OCI-LY1 (cell line): Measurements from ENCODE around the gene GALNTL6.

Experiments
- H2AFZ ChIP-seq: fragments of 200-600 bp; sonication (generic), shearing (Covaris generic); 2 replicates; pipeline ENCODE4 v1.6.0; 2014; ENCODE audit warnings: antibody characterized with exemption, mild to moderate bottlenecking, low read length
- H3F3A ChIP-seq: fragments of 200-600 bp; sonication (generic), shearing (Covaris generic); 2 replicates; pipeline ENCODE4 v1.6.0; 2014; ENCODE audit warnings: mild to moderate bottlenecking, antibody characterized with exemption, low read length, moderate library complexity; ENCODE audit not compliant: insufficient read depth
- H3K27ac ChIP-seq: fragments of 200-600 bp; sonication (generic); 2 replicates; pipeline ENCODE4 v1.5.1; 2014; ENCODE audit warnings: low read length, mixed run types, mild to moderate bottlenecking, low read depth; ENCODE audit not compliant: poor library complexity, severe bottlenecking
- H3K27me3 ChIP-seq: fragments of 200-600 bp; sonication (generic); 2 replicates; pipeline ENCODE4 v1.6.0; 2014; ENCODE audit warnings: antibody characterized with exemption, mild to moderate bottlenecking, low read length, moderate library complexity; ENCODE audit not compliant: insufficient read depth
- H3K36me3 ChIP-seq: fragments of 200-600 bp; sonication (generic); 2 replicates; pipeline ENCODE4 v1.6.1; 2014; ENCODE audit warnings: mild to moderate bottlenecking, antibody characterized with exemption, low read length, moderate library complexity, mixed read lengths; ENCODE audit not compliant: insufficient read depth
- H3K4me1 ChIP-seq: fragments of 200-600 bp; sonication (generic); 2 replicates; pipeline ENCODE4 v1.5.1; 2014; ENCODE audit warnings: mild to moderate bottlenecking, low read length, moderate library complexity; ENCODE audit not compliant: insufficient read depth, severe bottlenecking
- H3K4me2 ChIP-seq: fragments of 200-600 bp; sonication (generic), shearing (Covaris generic); 2 replicates; pipeline ENCODE4 v1.6.1; 2014; ENCODE audit warnings: low read length
- H3K4me3 ChIP-seq: fragments of 200-600 bp; sonication (generic); 2 replicates; pipeline ENCODE4 v1.5.1; 2014; ENCODE audit warnings: low read length, low read depth, mild to moderate bottlenecking, mixed read lengths; ENCODE audit not compliant: poor library complexity, severe bottlenecking
- H3K79me2 ChIP-seq: fragments of 200-600 bp; shearing (Covaris generic); 2 replicates; pipeline ENCODE4 v1.6.1; 2016; ENCODE audit warnings: mixed run types, low read length, mixed read lengths; ENCODE audit not compliant: insufficient read depth
- H3K9ac ChIP-seq: fragments of 200-600 bp; sonication (generic), shearing (Covaris generic); 2 replicates; pipeline ENCODE4 v1.6.1; 2014; ENCODE audit warnings: mild to moderate bottlenecking, low read length, mixed read lengths
- H3K9me2 ChIP-seq: fragments of 200-600 bp; sonication (generic), shearing (Covaris generic); 2 replicates; pipeline ENCODE4 v1.6.1; 2014; ENCODE audit warnings: low read depth, mild to moderate bottlenecking, low read length, mixed read lengths
- H3K9me3 ChIP-seq: fragments of 200-600 bp; shearing (Covaris generic); 2 replicates; pipeline ENCODE4 v1.6.1; 2014; ENCODE audit warnings: low read length, mixed read lengths
- H4K20me1 ChIP-seq: fragments of 200-600 bp; sonication (generic), shearing (Covaris generic); 2 replicates; pipeline ENCODE4 v1.6.0; 2016; ENCODE audit warnings: mild to moderate bottlenecking, low read length; ENCODE audit not compliant: insufficient read depth
- EZH2 ChIP-seq: fragments of 200-600 bp; sonication (generic), shearing (Covaris generic); IDR thresholded peaks from 2 replicates; pipeline ENCODE4 v1.8.0; 2017; ENCODE audit warnings: borderline replicate concordance, mixed run types, mild to moderate bottlenecking, antibody characterized with exemption, low read length, moderate library complexity, mixed read lengths
- TF ChIP-seq, protein P1 (sequence below): fragments of 200-600 bp; sonication (generic), shearing (Covaris generic); IDR thresholded peaks from 2 replicates; pipeline ENCODE4 v1.5.1; 2017; ENCODE audit warnings: mild to moderate bottlenecking, antibody characterized with exemption, low read length, moderate library complexity, mixed read lengths

Gene GALNTL6

DNA sequence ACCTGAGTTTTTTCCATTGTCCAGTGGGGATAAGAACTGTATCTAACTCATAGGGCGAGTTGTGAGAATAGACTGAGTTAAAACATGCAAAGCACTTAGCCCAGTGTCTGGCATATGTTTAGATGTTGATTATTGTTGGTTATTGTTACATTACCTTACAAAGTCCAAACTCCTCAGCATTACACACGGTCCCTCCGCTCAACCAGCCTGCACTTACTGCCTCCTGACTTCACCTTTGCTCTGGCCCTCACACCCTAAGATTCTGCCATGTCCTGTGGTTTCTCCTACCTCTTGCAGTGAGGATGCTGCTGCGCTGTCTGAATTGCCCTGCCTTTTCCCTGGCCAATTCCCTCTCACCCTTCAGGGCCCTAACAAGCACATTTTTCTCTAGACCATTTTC is 1053.2 kb downstream of the GALNTL6 start:
- Histone ChIP-seq H3K4me1 (no peaks in the 10 kb centered on the region), H3K9me2 (no peaks in the 10 kb centered on the region), H3K9ac (no peak overlapping the region), H2AFZ (no peak overlapping the region), H4K20me1 (no peaks in the 10 kb centered on the region), H3K9me3 (no peaks in the 10 kb centered on the region), H3K4me2 (no peak overlapping the region), H3K27me3 (no peaks in the 10 kb centered on the region), H3K36me3 (no peaks in the 10 kb centered on the region), H3K79me2 (no peaks in the 10 kb centered on the region), H3F3A (no peaks in the 10 kb centered on the region), H3K27ac (no peak overlapping the region), H3K4me3 (no peak overlapping the region)
- TF ChIP-seq, protein P1, sequence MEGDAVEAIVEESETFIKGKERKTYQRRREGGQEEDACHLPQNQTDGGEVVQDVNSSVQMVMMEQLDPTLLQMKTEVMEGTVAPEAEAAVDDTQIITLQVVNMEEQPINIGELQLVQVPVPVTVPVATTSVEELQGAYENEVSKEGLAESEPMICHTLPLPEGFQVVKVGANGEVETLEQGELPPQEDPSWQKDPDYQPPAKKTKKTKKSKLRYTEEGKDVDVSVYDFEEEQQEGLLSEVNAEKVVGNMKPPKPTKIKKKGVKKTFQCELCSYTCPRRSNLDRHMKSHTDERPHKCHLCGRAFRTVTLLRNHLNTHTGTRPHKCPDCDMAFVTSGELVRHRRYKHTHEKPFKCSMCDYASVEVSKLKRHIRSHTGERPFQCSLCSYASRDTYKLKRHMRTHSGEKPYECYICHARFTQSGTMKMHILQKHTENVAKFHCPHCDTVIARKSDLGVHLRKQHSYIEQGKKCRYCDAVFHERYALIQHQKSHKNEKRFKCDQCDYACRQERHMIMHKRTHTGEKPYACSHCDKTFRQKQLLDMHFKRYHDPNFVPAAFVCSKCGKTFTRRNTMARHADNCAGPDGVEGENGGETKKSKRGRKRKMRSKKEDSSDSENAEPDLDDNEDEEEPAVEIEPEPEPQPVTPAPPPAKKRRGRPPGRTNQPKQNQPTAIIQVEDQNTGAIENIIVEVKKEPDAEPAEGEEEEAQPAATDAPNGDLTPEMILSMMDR: no peak
- no peak for TF ChIP-seq EZH2

DNA sequence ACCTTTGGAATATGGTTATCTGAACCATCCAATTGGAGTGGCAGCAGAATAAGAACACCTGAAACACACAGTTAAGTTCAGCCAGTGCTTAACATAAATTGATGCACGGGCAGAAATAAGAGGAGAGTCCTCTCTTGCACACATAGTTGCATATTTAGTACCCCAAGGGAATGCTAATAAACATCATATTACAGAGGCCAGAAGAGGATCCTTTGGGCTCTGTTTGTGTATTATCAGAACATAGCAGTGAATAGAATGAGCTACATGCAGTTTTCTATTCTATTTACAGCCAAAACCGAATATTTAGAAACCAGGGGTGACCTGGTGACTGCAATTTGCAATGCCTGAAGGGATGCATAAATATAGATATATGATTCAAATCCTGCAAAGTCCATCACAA is 1054.6 kb downstream of the GALNTL6 start:
- H3K4me1 ChIP-seq: no peaks in the 10 kb centered on the region
- no peak overlapping the region for H3K4me2 ChIP-seq
- H3K79me2 ChIP-seq: no peaks in the 10 kb centered on the region
- H3K4me3 ChIP-seq: no peak overlapping the region
- H3K36me3 ChIP-seq: no peaks in the 10 kb centered on the region
- no peak for TF ChIP-seq EZH2
- TF ChIP-seq, protein P1: no peak
- H2AFZ ChIP-seq: no peak overlapping the region
- H3K27me3 ChIP-seq: no peaks in the 10 kb centered on the region
- H3K27ac ChIP-seq: no peak overlapping the region
- no peaks in the 10 kb centered on the region for H3K9me3 ChIP-seq
- no peaks in the 10 kb centered on the region for H3K9me2 ChIP-seq
- no peak overlapping the region for H3K9ac ChIP-seq
- no peaks in the 10 kb centered on the region for H3F3A ChIP-seq
- no peaks in the 10 kb centered on the region for H4K20me1 ChIP-seq

DNA sequence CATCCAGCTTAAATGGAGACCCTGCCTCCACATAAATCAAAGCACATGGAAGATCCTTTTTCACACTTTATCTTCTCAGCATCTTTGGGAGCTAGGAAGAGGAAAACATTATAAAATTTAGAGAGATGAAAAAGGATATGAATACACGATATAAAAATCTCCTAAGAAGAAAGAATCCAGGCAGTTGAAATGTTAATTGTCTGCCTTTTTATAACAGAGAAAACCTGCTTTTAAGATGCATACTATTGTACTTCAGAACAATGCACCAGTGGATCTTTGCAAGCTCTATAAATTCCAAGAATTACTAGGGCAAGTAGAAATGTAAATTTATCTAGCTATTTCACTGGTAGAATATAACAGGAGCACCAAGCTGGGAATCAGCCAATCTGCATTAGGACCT is 1055.1 kb downstream of the GALNTL6 start:
- Histone ChIP-seq H3F3A (no peaks in the 10 kb centered on the region), H2AFZ (no peak overlapping the region), H3K9me2 (no peaks in the 10 kb centered on the region), H3K4me1 (no peaks in the 10 kb centered on the region), H3K27me3 (no peaks in the 10 kb centered on the region), H4K20me1 (no peaks in the 10 kb centered on the region), H3K36me3 (no peaks in the 10 kb centered on the region), H3K27ac (no peak overlapping the region), H3K9ac (no peak overlapping the region), H3K79me2 (no peaks in the 10 kb centered on the region), H3K4me2 (no peak overlapping the region), H3K4me3 (no peak overlapping the region), H3K9me3 (no peaks in the 10 kb centered on the region)
- TF ChIP-seq, protein P1: no peak
- TF ChIP-seq EZH2: no peak
